PC-9 (cell line): ENCODE results near the gene ASB13. TPM values are rescaled to one million over a fixed set of nuclear protein-coding genes. Genes with fewer than 3 reads are reported as not detected.
A peak's percentile ranks its signal among the peaks of the same experiment; 100 is the strongest.

Source experiments
- BruUV-seq: library from RNA; stranded (reverse); fragments of 400-500 nt; replicated peaks from 2 replicates; lab custom pipeline; 2021; lab: Mats Ljungman, UMichigan
- CTCF ChIA-PET: fragments of 300-600 bp; sonication (Branson Sonifier 250); formaldehyde crosslinking; loops from one replicate; lab custom pipeline; 2022; ENCODE audit warnings: antibody characterized with exemption; lab: Charles Lee
- POLR2A ChIA-PET: fragments of 300-600 bp; sonication (Branson Sonifier 250); formaldehyde crosslinking; loops from one replicate; lab custom pipeline; 2022; ENCODE audit warnings: antibody characterized with exemption; ENCODE audit not compliant: unreplicated experiment; lab: Charles Lee
- DNase-seq, 2 experiments: peaks; one replicate each; pipeline versions ENCODE4 v3.0.0 to v3.0.0-alpha.2; 2015 to 2022; ENCODE audit warnings: mixed read lengths in 1 of 2
- H2AFZ ChIP-seq: fragments of 200-600 bp; sonication (generic); 2 replicates; pipeline ENCODE4 v1.8.1; 2017; ENCODE audit warnings: antibody characterized with exemption
- H3F3A ChIP-seq: fragments of 200-600 bp; sonication (generic); 2 replicates; pipeline ENCODE4 v1.8.1; 2017; ENCODE audit warnings: antibody characterized with exemption, mild to moderate bottlenecking, low read depth; ENCODE audit not compliant: insufficient read depth
- H3K27ac ChIP-seq: fragments of 200-600 bp; sonication (generic); 2 replicates; pipeline ENCODE4 v1.6.1; 2016; ENCODE audit warnings: mixed run types
- H3K27me3 ChIP-seq: fragments of 200-600 bp; sonication (generic); 2 replicates; pipeline ENCODE4 v1.6.1; 2016; ENCODE audit warnings: low read depth, mixed run types; ENCODE audit not compliant: insufficient read depth
- H3K36me3 ChIP-seq: fragments of 200-600 bp; sonication (generic); 2 replicates; pipeline ENCODE4 v1.6.1; 2016; ENCODE audit warnings: low read depth, mixed run types
- H3K4me1 ChIP-seq: fragments of 200-600 bp; sonication (generic); replicated peaks from 2 replicates; pipeline ENCODE4 v1.6.1; 2016; ENCODE audit warnings: mixed run types; ENCODE audit not compliant: insufficient read depth
- H3K4me2 ChIP-seq: fragments of 200-600 bp; sonication (generic); 2 replicates; pipeline ENCODE4 v1.6.1; 2017; ENCODE audit warnings: mixed run types
- H3K4me3 ChIP-seq: fragments of 200-600 bp; sonication (generic); 2 replicates; pipeline ENCODE4 v1.6.1; 2016; ENCODE audit warnings: mixed run types
- H3K79me2 ChIP-seq: fragments of 200-600 bp; sonication (generic); 2 replicates; pipeline ENCODE4 v1.6.1; 2017; ENCODE audit warnings: low read depth, mixed run types
- H3K9me2 ChIP-seq: fragments of 200-600 bp; sonication (generic); 2 replicates; pipeline ENCODE4 v1.8.1; 2017; ENCODE audit warnings: mild to moderate bottlenecking; ENCODE audit not compliant: insufficient read depth
- H3K9me3 ChIP-seq: fragments of 200-600 bp; sonication (generic); 2 replicates; pipeline ENCODE4 v1.8.1; 2016; ENCODE audit warnings: low read depth; ENCODE audit not compliant: insufficient read depth
- H4K20me1 ChIP-seq: fragments of 200-600 bp; sonication (generic); 2 replicates; pipeline ENCODE4 v1.8.1; 2017; ENCODE audit not compliant: insufficient read depth
- CTCF ChIP-seq: fragments of 200-600 bp; sonication (generic); conservative IDR thresholded peaks from 2 replicates; pipeline ENCODE4 v1.6.1; 2017; ENCODE audit warnings: mixed run types, antibody characterized with exemption, mild to moderate bottlenecking, moderate library complexity
- EZH2 ChIP-seq: fragments of 200-600 bp; sonication (generic); IDR thresholded peaks from 2 replicates; pipeline ENCODE4 v1.8.0; 2017; ENCODE audit warnings: antibody characterized with exemption, low read depth
- intact Hi-C: fragments of 100-400 bp; cut with micrococcal nuclease; formaldehyde crosslinking; loops from one replicate; pipeline ENCODE4 v1.10.0; 2022; ENCODE audit not compliant: unreplicated experiment
- total RNA-seq: library from RNA; stranded (reverse); gene quantifications from 2 replicates; pipeline ENCODE4 v1.2.3, GENCODE V29; 2021

ASB13 gene
- total RNA-seq, 1 experiment from 2014 or later = 22.2 TPM

GRCh38 chr10:5629303-5630111, 36.9 kb downstream of the ASB13 start:
- Histone ChIP-seq H3K4me2 (no peak overlapping the region), H2AFZ (no peak overlapping the region), H3K27me3 (no peaks in the 10 kb centered on the region), H3K4me3 (no peak overlapping the region), H3K9me3 (no peaks in the 10 kb centered on the region), H4K20me1 (no peaks in the 10 kb centered on the region), H3K79me2 (no peaks in the 10 kb centered on the region), H3K27ac (no peak overlapping the region), H3K9me2 (no peaks in the 10 kb centered on the region), H3K4me1 (peaks cover 14% of the 10 kb centered on the region; the same call in 1 of the 2 replicates), H3F3A (peaks cover 9% of the 10 kb centered on the region; the same call in 1 of the 2 replicates), H3K36me3 (no peaks in the 10 kb centered on the region)
- TF ChIP-seq EZH2 = no peak
- peak; percentile 82 for TF ChIP-seq CTCF
- DNase-seq = peak; percentile 55 to 79
- intact Hi-C loops = no loop called here
- POLR2A ChIA-PET = interaction anchor here (1.0 kb wide), 1 partner anchor 183 kb away, joined by 6 read pairs; no protein-coding TSS in a partner anchor
- no TSS peak for BruUV-seq
- CTCF ChIA-PET = interaction anchor here (0.7 to 1.6 kb wide), 2 partner anchors 181 to 837 kb away, joined by 4 to 8 read pairs; no protein-coding TSS in a partner anchor

GRCh38 chr10:5628451-5629302, 37.7 kb downstream of the ASB13 start:
- intact Hi-C loops = no loop called here
- no peak overlapping the region for H3K27ac ChIP-seq
- peaks cover 9% of the 10 kb centered on the region for H3F3A ChIP-seq
- TF ChIP-seq EZH2 (no peak), CTCF (no peak)
- no peaks in the 10 kb centered on the region for H3K79me2 ChIP-seq
- no peaks in the 10 kb centered on the region for H4K20me1 ChIP-seq
- no peaks in the 10 kb centered on the region for H3K27me3 ChIP-seq
- H3K9me2 ChIP-seq = no peaks in the 10 kb centered on the region
- H3K4me2 ChIP-seq = no peak overlapping the region
- no peak for DNase-seq
- no peaks in the 10 kb centered on the region for H3K36me3 ChIP-seq
- no peak overlapping the region for H2AFZ ChIP-seq
- no peak overlapping the region for H3K4me3 ChIP-seq
- POLR2A ChIA-PET = interaction anchor here (0.6 to 1.0 kb wide), 2 partner anchors 143 to 183 kb away, joined by 3 to 6 read pairs; no protein-coding TSS in a partner anchor
- no TSS peak for BruUV-seq
- H3K9me3 ChIP-seq = no peaks in the 10 kb centered on the region
- peaks cover 14% of the 10 kb centered on the region; the same call in 1 of the 2 replicates for H3K4me1 ChIP-seq
- CTCF ChIA-PET = interaction anchor here (0.7 to 1.6 kb wide), 2 partner anchors 181 to 836 kb away, joined by 4 to 8 read pairs; no protein-coding TSS in a partner anchor

GRCh38 chr10:5627486-5628044, 38.8 kb downstream of the ASB13 start:
- TF ChIP-seq CTCF (no peak), EZH2 (no peak)
- POLR2A ChIA-PET = interaction anchor here (0.6 kb wide), 1 partner anchor 142 kb away, joined by 3 read pairs; no protein-coding TSS in a partner anchor
- Histone ChIP-seq H3K9me2 (no peaks in the 10 kb centered on the region), H3K9me3 (no peaks in the 10 kb centered on the region), H3K4me3 (no peak overlapping the region), H2AFZ (no peak overlapping the region), H3K36me3 (no peaks in the 10 kb centered on the region), H3K4me1 (peaks cover 21% of the 10 kb centered on the region), H3F3A (peaks cover 12% of the 10 kb centered on the region), H4K20me1 (no peaks in the 10 kb centered on the region), H3K79me2 (no peaks in the 10 kb centered on the region), H3K27ac (no peak overlapping the region), H3K4me2 (no peak overlapping the region), H3K27me3 (no peaks in the 10 kb centered on the region)
- no TSS peak for BruUV-seq
- no peak for DNase-seq
- intact Hi-C loops = no loop called here
- CTCF ChIA-PET = interaction anchor here (0.7 kb wide), 1 partner anchor 11 kb away, joined by 5 read pairs; no protein-coding TSS in a partner anchor
